22Rv1 (cell line): ENCODE measurements around the gene SLC9A5.

Experiments used
- CTCF ChIP-seq: fragments of 450-650 bp; IDR thresholded peaks from 2 replicates; pipeline ENCODE4 v1.5.1; 2017; ENCODE audit warnings: mild to moderate bottlenecking
- ZFX ChIP-seq: fragments of 450-650 bp; IDR thresholded peaks from 2 replicates; pipeline ENCODE4 v1.6.1; 2017; ENCODE audit warnings: antibody characterized with exemption, borderline replicate concordance

- TF ChIP-seq CTCF = peak; percentile 24
- no peak for TF ChIP-seq ZFX
Measured at GRCh38 chr16:67226804-67227566, 21.8 kb upstream of the SLC9A5 start, which contains the start of gene TMEM208.
